Caki2 (cell line): ENCODE measurements around the gene TGIF2. TPM values are rescaled to one million over a fixed set of nuclear protein-coding genes. Genes with fewer than 3 reads are reported as not detected.
"Not testable (repeated sequence)": the region's sequence is repeated elsewhere in the genome, so short reads cannot be mapped to it uniquely, and the experiment has no call there.

ENCODE experiments used
- DNase-seq: peaks from one replicate; pipeline ENCODE4 v3.0.0-alpha.2; 2015; ENCODE audit warnings: low read depth
- in situ Hi-C: cut with HindIII; loops from 2 replicates; pipeline ENCODE4 v1.10.0; 2016; ENCODE audit warnings: low sequenced_read_pairs, low pct_unique_long_range_greater_than_20kb, mixed read lengths
- total RNA-seq: library from RNA; depleted of rRNA; stranded (reverse); fragments of >200 nt; shearing (Covaris generic); gene quantifications from 2 replicates; pipeline ENCODE4 v1.2.3, GENCODE V29; 2014; ENCODE audit warnings: low replicate concordance; rRNA removed

TGIF2 gene
- total RNA-seq, 1 experiment from 2014 or later: 3.4 TPM

DNA sequence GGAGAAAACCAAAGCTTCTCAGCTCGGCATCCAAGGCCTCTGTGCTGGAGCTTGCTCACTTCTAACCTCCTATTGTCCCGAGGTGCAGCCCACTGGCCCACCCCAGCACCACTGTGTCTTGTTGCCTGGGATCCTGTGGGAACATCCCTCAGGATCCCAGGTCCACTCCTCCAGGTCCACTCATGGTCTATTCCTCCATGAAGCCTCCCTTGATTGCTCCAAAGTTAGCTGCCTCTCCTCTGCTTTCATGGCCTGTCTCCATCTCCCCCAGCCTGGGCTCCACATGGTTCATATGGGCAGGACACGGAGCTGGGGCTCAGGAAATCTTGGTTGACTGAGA lies 58.7 kb downstream of the TGIF2 start:
- DNase-seq: no peak
- in situ Hi-C loops: no loop called here

DNA sequence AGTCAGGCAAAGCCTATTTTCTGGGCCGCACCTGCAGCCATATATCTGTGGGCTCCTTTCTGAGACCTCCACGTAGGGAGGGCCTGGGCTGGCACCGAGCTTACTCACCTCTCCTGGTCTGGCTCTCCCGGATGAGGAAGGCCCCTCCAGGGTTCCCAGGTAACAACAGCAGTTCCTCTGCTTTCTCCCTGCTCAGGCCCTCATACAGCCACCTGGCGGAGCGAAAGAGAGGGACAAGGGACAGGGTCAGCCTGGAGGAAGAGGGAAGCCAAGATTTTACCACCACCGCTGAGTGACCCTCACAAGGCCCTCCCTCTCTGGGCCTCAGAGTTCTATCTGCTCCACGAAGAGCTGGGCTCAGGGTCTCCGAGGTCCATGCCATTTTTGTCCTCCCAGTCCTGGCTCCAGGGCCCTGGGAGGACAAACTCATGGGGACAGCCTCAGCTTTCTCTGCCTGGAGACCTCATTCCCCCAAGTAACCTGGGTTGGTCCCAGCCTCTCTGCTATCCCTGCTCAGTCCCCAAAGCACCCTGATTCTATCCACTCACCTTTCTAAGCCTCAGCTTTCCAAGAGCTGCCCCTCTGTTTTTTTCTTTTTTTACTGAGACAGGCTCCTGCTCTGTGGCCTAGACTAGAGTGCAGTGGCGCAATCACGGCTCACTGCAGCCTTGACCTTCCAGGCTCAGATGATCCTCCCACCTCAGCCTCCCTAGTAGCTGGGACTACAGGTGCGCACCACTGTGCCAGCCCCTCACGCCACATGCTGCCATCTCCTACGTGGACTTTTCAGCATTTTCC lies 59.3 kb downstream of the TGIF2 start:
- in situ Hi-C loops: no loop called here
- no peak for DNase-seq

DNA sequence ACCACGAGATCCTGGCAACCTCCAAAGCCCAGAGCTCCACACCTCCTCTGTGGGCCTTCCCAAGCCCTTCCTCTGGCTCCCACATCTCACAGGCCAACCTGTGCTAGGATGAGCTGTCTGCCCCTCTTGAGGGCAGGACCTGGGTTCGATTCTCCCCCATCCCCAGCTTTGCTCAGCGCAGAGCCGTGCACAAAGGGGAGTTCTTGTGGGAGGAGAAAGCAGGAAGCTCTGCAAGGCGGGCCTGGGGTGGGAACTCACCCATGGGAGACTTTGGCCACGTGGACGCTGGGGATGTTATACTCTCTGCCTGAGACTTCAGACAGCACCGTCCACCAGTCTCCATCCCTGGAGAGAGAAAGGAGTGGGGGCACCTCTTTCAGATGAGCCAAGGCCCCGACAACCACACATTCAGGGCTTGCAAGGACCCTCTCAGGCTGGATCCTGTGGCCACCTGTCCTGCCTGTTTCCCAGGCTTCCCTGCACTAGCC lies 59.9 kb downstream of the TGIF2 start:
- in situ Hi-C loops: no loop called here
- DNase-seq: no peak

DNA sequence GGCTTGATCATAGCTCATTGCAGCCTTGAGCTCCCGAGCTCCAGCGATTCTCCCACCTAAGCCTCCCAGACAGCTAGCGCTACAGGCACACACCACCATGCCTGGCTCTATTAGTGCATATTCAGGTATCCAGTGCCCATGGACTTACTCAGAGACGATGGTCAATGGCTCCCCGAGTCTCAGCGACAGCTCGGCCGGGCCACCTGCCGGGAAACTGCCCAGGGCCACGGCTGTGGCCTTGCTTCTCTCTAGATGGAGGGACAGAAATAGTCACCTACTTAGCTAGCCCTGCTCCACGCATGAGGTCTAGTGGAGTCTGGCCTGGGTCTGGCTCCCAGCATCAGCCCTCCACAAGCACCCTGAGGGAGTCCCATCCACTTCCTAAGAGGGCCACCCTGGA lies 60.9 kb downstream of the TGIF2 start:
- DNase-seq: no peak
- in situ Hi-C loops: no loop called here

DNA sequence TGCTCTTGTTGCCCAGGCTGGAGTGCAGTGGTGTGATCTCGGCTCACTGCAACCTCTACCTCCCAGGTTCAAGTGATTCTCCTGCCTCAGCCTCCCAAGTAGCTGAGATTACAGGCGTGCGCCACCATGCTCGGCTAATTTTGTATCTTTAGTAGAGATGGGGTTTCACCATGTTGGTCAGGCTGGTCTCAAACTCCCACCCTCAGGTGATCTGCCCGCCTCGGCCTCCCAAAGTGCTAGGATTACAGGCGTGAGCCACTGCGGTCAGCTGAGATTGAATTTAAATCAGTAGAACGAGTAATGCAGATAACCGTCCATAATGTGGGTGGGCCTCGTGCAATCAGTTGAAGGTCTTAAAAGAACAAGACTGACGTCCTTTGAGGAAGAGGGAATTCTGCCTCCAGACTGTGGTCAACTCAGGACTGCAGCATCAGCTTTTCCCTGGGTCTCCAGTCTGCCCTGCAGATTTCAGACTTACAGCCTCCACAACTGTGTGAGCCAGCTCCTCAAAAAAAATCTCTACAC lies 65.5 kb downstream of the TGIF2 start:
- in situ Hi-C loops, DNase-seq: not testable (repeated sequence)

DNA sequence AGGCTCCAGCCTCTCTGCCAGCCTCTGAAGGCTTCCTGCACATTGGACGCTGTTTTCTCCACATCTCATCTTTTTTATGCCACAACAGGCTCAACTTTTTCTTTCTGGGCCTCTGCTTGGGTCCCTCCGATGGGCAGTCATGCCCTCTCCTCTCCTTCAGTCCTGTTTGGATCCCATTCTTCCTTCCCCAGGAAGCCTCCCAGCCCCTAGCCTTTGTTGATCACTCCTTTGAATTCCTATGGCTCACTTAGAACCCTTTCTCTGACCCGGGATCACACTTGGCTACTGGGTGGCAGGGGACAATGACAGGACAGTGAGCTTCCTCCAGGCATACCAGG lies 68.1 kb downstream of the TGIF2 start:
- no peak for DNase-seq
- in situ Hi-C loops: no loop called here

DNA sequence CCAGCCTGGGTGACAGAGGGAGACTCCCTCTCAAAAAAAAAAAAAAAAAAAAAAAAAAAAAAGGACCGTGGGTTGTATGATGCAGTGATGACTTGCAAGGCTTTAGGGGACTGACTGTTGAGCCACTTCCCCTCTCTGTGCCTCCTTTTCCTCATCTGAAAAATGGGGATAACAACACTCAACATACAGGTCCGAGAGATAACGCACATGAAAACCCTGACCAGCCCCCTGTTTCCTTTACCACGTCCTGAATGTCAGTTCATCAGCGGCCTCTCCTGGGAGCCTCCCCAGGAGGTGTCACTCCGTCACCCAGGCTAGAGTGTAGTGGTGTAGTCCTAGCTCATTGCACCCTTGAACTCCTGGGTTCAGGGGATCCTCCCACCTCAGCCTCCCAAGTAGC lies 68.7 kb downstream of the TGIF2 start:
- DNase-seq: no peak
- in situ Hi-C loops: no loop called here

Other genes starting within 250 kb of the TGIF2 start
- not detected in 2 replicates for gene MYL9, start 32.1 kb upstream of the TGIF2 start, total RNA-seq
- gene RAB5IF, start 32.2 kb downstream of the TGIF2 start, total RNA-seq: 405 and 423 TPM in 2 replicates
- 0.27 TPM in 1 of 2 replicates, not detected in the other for gene SLA2, start 72.6 kb downstream of the TGIF2 start, total RNA-seq
- 23.5 and 24.3 TPM in 2 replicates for gene NDRG3, start 172.5 kb downstream of the TGIF2 start, total RNA-seq
- gene DSN1, start 200.2 kb downstream of the TGIF2 start, total RNA-seq: 64.7 and 69.7 TPM in 2 replicates